PC-3 (cell line): ENCODE results near the gene ACTG2. TPM values are rescaled to one million over a fixed set of nuclear protein-coding genes. Genes with fewer than 3 reads are reported as not detected.

Source experiments
- ATAC-seq: fragments of 200-7000 bp; cut with Tn5 transposase; 2 replicates; pipeline ENCODE4 v1.9.1; 2020; ENCODE audit warnings: mild to moderate bottlenecking, moderate library complexity
- BruUV-seq: library from RNA; stranded (reverse); fragments of 400-500 nt; replicated peaks from 2 replicates; lab custom pipeline; 2021; lab: Mats Ljungman, UMichigan
- CTCF ChIA-PET: fragments of 300-600 bp; sonication (Branson Sonifier 250); formaldehyde crosslinking; loops from one replicate; lab custom pipeline; 2022; ENCODE audit warnings: antibody characterized with exemption; lab: Charles Lee
- POLR2A ChIA-PET: fragments of 300-600 bp; sonication (Branson Sonifier 250); formaldehyde crosslinking; loops from one replicate; lab custom pipeline; 2022; ENCODE audit warnings: antibody characterized with exemption; ENCODE audit not compliant: unreplicated experiment; lab: Charles Lee
- DNase-seq: peaks from one replicate; pipeline ENCODE4 v3.0.0-alpha.2; 2015
- H2AFZ ChIP-seq: fragments of 300-600 bp; sonication (generic); 2 replicates; pipeline ENCODE4 v1.6.0; 2016; ENCODE audit warnings: antibody characterized with exemption, low read length
- H3F3A ChIP-seq: fragments of 300-600 bp; sonication (generic); one replicate; pipeline ENCODE4 v1.6.0; 2017; ENCODE audit warnings: antibody characterized with exemption, low read length, control low read depth, mild to moderate bottlenecking; ENCODE audit not compliant: unreplicated experiment
- H3K27ac ChIP-seq: fragments of 300-600 bp; sonication (generic); 2 replicates; pipeline ENCODE4 v1.5.1; 2016; ENCODE audit warnings: mild to moderate bottlenecking, low read length
- H3K27me3 ChIP-seq: fragments of 300-600 bp; sonication (generic); 2 replicates; pipeline ENCODE4 v1.6.1; 2016; ENCODE audit warnings: low read length, mixed read lengths
- H3K36me3 ChIP-seq: fragments of 300-600 bp; sonication (generic); 2 replicates; pipeline ENCODE4 v1.6.1; 2016; ENCODE audit warnings: low read depth, mixed run types, low read length, mixed read lengths
- H3K4me1 ChIP-seq: fragments of 300-600 bp; sonication (generic); 2 replicates; pipeline ENCODE4 v1.5.1; 2016; ENCODE audit warnings: low read length; ENCODE audit not compliant: insufficient read depth
- H3K4me2 ChIP-seq: fragments of 300-600 bp; sonication (generic); 2 replicates; pipeline ENCODE4 v1.6.0; 2016; ENCODE audit warnings: low read length
- H3K4me3 ChIP-seq: fragments of 300-600 bp; sonication (generic); 2 replicates; pipeline ENCODE4 v1.5.1; 2016; ENCODE audit warnings: mild to moderate bottlenecking, low read length, mixed read lengths
- H3K79me2 ChIP-seq: fragments of 300-600 bp; sonication (generic); 2 replicates; pipeline ENCODE4 v1.6.1; 2017; ENCODE audit warnings: low read length, mixed read lengths
- H3K9ac ChIP-seq: fragments of 300-600 bp; sonication (generic); 2 replicates; pipeline ENCODE4 v1.6.0; 2016; ENCODE audit warnings: mild to moderate bottlenecking, low read length
- H3K9me2 ChIP-seq: fragments of 300-600 bp; sonication (generic); replicated peaks from 2 replicates; pipeline ENCODE4 v1.6.1; 2016; ENCODE audit warnings: mixed run types, low read length, mixed read lengths
- H3K9me3 ChIP-seq: fragments of 300-600 bp; sonication (generic); 2 replicates; pipeline ENCODE4 v1.6.1; 2016; ENCODE audit warnings: low read length, mixed read lengths
- H4K20me1 ChIP-seq: fragments of 300-600 bp; sonication (generic); 2 replicates; pipeline ENCODE4 v1.6.1; 2016; ENCODE audit warnings: low read length, mixed read lengths
- EZH2 ChIP-seq: fragments of 300-600 bp; sonication (generic); IDR thresholded peaks from one replicate; pipeline ENCODE4 v1.6.1; 2017; ENCODE audit warnings: antibody characterized with exemption, mild to moderate bottlenecking, low read length; ENCODE audit not compliant: unreplicated experiment
- EZH2phosphoT487 ChIP-seq: fragments of 300-600 bp; sonication (generic); IDR thresholded peaks from 2 replicates; pipeline ENCODE4 v1.6.1; 2018; ENCODE audit warnings: mild to moderate bottlenecking, antibody characterized with exemption, low read length, borderline replicate concordance
- intact Hi-C: fragments of 100-400 bp; cut with micrococcal nuclease; formaldehyde crosslinking; loops from 2 replicates; pipeline ENCODE4 v1.9.0; 2023
- total RNA-seq: library from RNA; depleted of rRNA; stranded (reverse); fragments of >200 nt; gene quantifications from 2 replicates; pipeline ENCODE4 v1.2.3, GENCODE V29; 2014
- TF ChIP-seq, protein P1 (sequence below): fragments of 300-600 bp; sonication (generic); conservative IDR thresholded peaks from 2 replicates; pipeline ENCODE4 v1.5.1; 2017; ENCODE audit warnings: antibody characterized with exemption, low read depth, mild to moderate bottlenecking, low read length

ACTG2 gene
- total RNA-seq, 1 experiment from 2014 or later: 3.8 TPM

DNA sequence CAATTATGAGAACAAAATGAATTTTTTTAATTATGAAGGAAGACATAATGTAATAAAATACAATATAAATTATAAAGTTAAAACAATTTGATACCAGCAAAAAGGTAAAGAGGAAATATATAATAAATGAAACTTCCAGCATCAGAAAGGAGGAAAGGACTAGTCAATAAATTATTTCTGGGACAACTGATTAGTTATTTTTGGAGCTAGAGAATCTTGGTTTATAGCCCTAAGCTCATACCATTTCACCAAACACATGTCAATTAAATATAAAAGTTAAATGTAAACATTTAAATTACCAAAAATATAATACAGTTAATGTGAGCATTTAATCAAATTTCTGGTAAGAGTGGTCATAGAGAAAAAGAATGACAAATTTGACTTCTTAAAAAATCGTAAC is 12.1 kb downstream of the ACTG2 start:
- H3K4me3 ChIP-seq: no peak overlapping the region
- intact Hi-C loops: no loop called here
- no peaks in the 10 kb centered on the region for H3F3A ChIP-seq
- no peaks in the 10 kb centered on the region for H3K27me3 ChIP-seq
- no peak overlapping the region for H3K4me2 ChIP-seq
- H3K9me3 ChIP-seq: no peaks in the 10 kb centered on the region
- TF ChIP-seq EZH2phosphoT487 (no peak), EZH2 (no peak)
- TF ChIP-seq, protein P1, sequence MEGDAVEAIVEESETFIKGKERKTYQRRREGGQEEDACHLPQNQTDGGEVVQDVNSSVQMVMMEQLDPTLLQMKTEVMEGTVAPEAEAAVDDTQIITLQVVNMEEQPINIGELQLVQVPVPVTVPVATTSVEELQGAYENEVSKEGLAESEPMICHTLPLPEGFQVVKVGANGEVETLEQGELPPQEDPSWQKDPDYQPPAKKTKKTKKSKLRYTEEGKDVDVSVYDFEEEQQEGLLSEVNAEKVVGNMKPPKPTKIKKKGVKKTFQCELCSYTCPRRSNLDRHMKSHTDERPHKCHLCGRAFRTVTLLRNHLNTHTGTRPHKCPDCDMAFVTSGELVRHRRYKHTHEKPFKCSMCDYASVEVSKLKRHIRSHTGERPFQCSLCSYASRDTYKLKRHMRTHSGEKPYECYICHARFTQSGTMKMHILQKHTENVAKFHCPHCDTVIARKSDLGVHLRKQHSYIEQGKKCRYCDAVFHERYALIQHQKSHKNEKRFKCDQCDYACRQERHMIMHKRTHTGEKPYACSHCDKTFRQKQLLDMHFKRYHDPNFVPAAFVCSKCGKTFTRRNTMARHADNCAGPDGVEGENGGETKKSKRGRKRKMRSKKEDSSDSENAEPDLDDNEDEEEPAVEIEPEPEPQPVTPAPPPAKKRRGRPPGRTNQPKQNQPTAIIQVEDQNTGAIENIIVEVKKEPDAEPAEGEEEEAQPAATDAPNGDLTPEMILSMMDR: no peak
- ATAC-seq (no peak), DNase-seq (no peak)
- no peaks in the 10 kb centered on the region for H4K20me1 ChIP-seq
- H3K27ac ChIP-seq: no peak overlapping the region
- H3K79me2 ChIP-seq: no peaks in the 10 kb centered on the region
- H2AFZ ChIP-seq: no peak overlapping the region
- no peaks in the 10 kb centered on the region for H3K9me2 ChIP-seq
- H3K4me1 ChIP-seq: no peaks in the 10 kb centered on the region
- CTCF ChIA-PET: no interaction called here
- no TSS peak for BruUV-seq
- H3K9ac ChIP-seq: no peak overlapping the region
- no peaks in the 10 kb centered on the region; the same call in 1 of the 2 replicates for H3K36me3 ChIP-seq
- POLR2A ChIA-PET: no interaction called here

DNA sequence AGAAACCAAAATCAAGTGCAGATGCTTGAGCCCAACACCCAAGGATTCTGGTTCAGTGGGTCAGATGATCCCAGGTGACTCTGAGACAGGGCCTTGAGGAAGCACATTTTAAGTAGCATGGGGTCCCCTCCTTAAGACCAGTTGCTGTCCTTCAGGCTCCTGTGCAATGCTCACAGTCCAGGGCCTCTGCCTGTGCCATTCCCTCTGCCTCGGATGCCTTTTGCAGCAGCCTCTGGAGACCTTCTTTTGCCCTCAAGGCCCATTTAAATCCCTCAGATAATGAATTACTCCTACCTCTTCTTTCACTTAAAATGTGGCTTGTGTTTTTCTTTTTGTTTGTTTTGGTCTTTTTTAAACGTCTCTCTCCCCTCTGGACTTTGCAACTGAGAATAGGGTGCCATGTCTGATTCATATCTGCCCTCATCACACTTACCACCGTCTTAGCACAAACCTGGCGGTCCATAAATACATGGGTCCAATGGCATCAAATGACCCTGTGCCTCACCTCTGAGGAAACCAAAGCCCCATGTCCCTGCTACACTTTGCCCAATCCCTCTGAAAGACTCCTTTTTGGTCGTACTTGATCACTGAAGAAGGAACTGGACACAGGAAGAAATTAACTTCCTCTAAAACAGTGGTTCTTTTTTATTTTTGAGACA is 14.2 kb downstream of the ACTG2 start:
- H3K9me2 ChIP-seq: no peaks in the 10 kb centered on the region
- H3K4me3 ChIP-seq: no peak overlapping the region
- no peaks in the 10 kb centered on the region for H4K20me1 ChIP-seq
- ChIA-PET CTCF (no interaction called here), POLR2A (no interaction called here)
- H3K27me3 ChIP-seq: no peaks in the 10 kb centered on the region
- no peaks in the 10 kb centered on the region for H3K79me2 ChIP-seq
- TF ChIP-seq, protein P1: no peak
- no peak for TF ChIP-seq EZH2phosphoT487
- no peak for TF ChIP-seq EZH2
- H3K4me2 ChIP-seq: no peak overlapping the region
- intact Hi-C loops: no loop called here
- H3F3A ChIP-seq: no peaks in the 10 kb centered on the region
- H3K9ac ChIP-seq: no peak overlapping the region
- H3K9me3 ChIP-seq: no peaks in the 10 kb centered on the region
- H3K27ac ChIP-seq: no peak overlapping the region
- H2AFZ ChIP-seq: no peak overlapping the region
- no peaks in the 10 kb centered on the region; the same call in 1 of the 2 replicates for H3K36me3 ChIP-seq
- H3K4me1 ChIP-seq: no peaks in the 10 kb centered on the region
- no TSS peak for BruUV-seq
- ATAC-seq (no peak), DNase-seq (no peak)

DNA sequence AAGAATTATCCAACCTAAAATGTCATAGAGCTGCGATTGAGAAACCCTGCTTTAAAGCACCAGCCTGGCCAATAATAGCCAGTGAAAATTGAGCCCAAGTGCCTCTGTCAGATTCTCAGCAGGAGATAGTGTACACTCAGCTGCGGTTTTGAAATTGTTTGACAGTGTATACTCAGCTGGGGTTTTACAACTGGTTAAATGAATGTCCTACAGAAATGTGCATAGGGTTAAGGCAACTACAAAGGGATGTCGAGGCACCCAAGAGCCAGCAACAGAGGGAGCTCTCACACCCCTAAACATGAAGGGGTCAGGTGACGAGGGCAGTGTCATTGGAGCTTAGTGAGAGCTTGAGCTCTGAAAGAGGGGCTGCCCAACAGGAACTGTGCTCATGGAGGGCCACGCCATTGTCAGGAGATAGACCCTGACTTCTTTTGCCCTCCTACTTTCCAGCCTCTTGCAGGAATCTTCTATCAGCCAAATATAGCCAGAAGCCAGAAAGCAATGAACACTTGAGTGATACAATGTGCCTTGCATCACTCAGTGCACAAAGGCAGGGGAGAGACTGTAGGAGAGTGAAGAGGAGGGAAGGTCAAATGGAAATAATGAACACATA is 15.1 kb downstream of the ACTG2 start:
- ATAC-seq (peak; percentile 92), DNase-seq (peak; percentile 46)
- Histone ChIP-seq H4K20me1 (no peaks in the 10 kb centered on the region), H3K9me3 (no peaks in the 10 kb centered on the region), H3K4me3 (no peak overlapping the region), H3K4me2 (no peak overlapping the region), H3K27me3 (no peaks in the 10 kb centered on the region), H3K79me2 (no peaks in the 10 kb centered on the region), H3K36me3 (no peaks in the 10 kb centered on the region; the same call in 1 of the 2 replicates), H3K9ac (no peak overlapping the region), H3K9me2 (no peaks in the 10 kb centered on the region), H3K4me1 (no peaks in the 10 kb centered on the region), H3F3A (no peaks in the 10 kb centered on the region), H2AFZ (no peak overlapping the region), H3K27ac (no peak overlapping the region)
- intact Hi-C loops: no loop called here
- ChIA-PET POLR2A (no interaction called here), CTCF (no interaction called here)
- TF ChIP-seq, protein P1: peak; percentile 42
- TF ChIP-seq EZH2: no peak
- BruUV-seq: no TSS peak
